Omental fat pad (tissue), 4 donors: Measurements from ENCODE around the gene PLEKHG3. TPM values are rescaled to one million over a fixed set of nuclear protein-coding genes. Genes with fewer than 3 reads are reported as not detected.

Source experiments
- ATAC-seq: fragments of 150-250 bp; one replicate; pipeline ENCODE4 v1.9.1; 2016; ENCODE audit warnings: mild to moderate bottlenecking, moderate library complexity; ENCODE audit not compliant: low FRiP score
- DNase-seq: peaks from one replicate; pipeline ENCODE4 v3.0.0-alpha.2; 2019; ENCODE audit warnings: low spot score
- CTCF ChIP-seq, 3 donors: fragments of 450-650 bp; IDR thresholded peaks; one replicate each; pipeline ENCODE4 v1.5.1; 2016 to 2017; ENCODE audit warnings: antibody characterized with exemption in 3 of 3, mild to moderate bottlenecking in 3 of 3, moderate library complexity in 2 of 3
- total RNA-seq, 4 donors: library from RNA; depleted of rRNA; stranded (reverse); fragments of >200 nt; gene quantifications; one replicate each; pipeline ENCODE4 v1.1.0, GENCODE V29; 2016

PLEKHG3 gene
- total RNA-seq, 4 donors from 2014 or later: 29.6 to 45.9 (median 37.5) TPM

GRCh38 chr14:64741961-64742360 lies 37.7 kb downstream of the PLEKHG3 start:
- no peak for DNase-seq
- no peak for ATAC-seq
- no peak for TF ChIP-seq CTCF (IDR thresholded peaks at IDR 0.05)

- DNase-seq (no peak), ATAC-seq (no peak)
- TF ChIP-seq CTCF (IDR thresholded peaks at IDR 0.05): no peak
Observed at GRCh38 chr14:64743061-64743460, 38.8 kb downstream of the PLEKHG3 start.

DNA sequence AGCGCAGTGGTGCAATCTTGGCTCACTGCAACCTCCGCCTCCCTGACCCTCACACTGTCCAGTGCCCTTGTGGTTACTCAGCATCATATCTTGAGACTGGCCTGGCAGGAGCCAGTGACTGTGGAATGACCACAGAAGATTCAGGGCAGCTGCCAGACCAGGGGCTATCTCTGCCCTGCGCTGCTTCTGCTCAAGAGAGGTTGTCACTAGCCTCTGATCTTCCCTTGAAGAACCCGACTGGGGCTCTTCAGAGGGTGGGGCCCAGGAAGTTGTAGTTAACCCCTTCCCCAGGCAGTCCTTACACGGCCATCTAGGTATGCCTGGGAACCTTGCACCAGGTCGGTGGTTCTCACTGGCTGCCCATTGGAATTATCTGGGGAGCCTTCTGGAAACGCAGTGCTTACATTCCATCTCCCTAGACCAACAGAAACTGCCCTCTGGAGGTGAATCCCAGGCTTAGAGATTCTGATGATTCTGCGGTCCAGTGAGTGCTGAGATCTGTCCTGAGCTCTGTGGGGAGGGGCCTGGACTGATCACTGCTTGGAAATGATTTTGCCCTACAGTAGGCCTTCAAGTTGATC lies 41.4 kb downstream of the PLEKHG3 start:
- no peak for DNase-seq
- ATAC-seq: peak; percentile 59
- TF ChIP-seq CTCF (IDR thresholded peaks at IDR 0.05): no peak

DNA sequence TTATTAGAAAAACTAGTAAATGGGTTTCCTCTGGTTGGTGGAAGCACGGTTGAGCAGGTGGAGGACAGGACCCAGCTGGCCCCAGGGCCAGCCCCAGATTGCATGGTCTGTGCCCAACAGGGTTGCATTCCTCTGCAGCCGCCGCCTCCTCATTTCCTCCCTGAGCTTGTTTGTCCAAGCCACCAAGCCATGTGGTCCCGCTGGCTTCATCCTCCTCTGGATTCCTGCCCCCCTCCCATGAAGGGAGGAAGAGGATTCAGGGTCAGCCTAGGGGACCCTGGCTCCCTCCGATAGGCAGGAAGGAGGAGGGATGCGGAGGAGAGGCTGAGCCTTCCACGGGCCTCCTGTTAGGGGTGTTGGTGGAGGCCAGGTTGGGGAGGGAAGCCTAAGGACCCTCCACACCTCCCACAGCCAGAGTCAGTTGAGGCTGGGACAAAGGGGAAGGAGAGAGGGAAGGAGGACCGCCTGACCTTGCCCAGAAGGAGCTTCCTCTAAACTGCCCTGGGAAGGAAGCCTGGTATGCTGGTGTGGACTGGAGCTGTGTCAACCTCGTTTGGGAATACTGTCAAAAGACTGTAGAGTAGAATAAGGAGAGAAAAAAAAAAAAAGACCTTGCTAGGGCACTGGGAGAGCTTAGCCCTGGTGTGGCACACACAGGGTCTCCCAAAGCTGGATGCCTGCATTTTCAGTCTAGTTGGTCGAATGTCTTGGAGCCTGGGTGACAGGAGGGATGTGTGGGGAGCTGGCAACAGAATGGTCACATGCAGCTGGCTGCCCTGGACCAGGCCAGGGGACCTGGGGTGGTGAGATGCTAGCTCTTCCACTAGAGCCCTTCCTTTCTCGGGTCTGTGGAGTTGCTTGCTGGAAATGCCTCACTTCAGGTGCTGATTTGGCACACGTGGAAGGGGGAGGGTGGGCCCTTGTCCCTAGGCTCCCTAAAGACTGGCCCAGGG lies 42.4 kb downstream of the PLEKHG3 start:
- ATAC-seq (no peak), DNase-seq (no peak)

DNA sequence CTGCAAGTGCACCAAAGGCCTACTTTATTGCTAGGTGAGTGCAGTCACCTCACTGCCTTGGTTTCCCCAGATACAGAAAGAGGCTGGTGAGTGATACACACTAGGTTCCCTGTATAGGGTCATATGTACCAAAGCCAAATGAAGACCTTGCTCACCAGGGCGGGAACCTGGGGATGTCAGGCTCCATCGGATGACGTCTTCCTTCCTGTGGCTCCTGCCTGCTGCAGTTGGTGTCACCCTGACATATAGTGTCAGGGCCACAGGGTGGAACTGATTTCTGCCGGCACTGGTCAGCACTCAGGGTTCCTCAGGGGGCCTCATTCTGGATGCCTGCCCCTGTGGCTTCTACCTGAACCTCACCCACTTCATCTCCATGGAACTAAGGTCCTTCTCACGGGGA lies 43.1 kb downstream of the PLEKHG3 start:
- ATAC-seq (no peak), DNase-seq (no peak)
- TF ChIP-seq CTCF (IDR thresholded peaks at IDR 0.05): no peak

More for the DNA sequence above, 42.4 kb downstream of the PLEKHG3 start:
- no peak for TF ChIP-seq CTCF (IDR thresholded peaks at IDR 0.05)

DNA sequence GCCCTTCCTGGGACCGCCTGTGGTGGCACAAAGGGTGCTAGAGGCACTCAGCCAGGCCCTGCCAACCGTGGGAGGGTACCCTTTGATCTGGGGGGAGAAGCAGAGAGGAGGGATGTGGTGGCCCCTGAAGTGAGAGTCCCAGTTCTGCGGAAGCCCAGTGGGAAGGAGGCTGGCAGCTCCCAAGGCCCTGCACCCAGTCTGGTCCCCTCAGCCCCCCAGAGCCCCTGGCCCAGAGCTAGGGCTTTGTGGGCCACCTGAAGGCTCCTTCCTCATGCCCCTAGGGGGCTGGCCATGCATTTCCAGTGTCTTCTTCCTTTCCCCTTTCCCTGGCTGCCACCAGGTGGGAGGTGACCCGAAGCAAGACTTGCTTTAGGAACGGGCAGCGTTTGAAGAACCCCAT lies 44.3 kb downstream of the PLEKHG3 start:
- DNase-seq: no peak
- ATAC-seq: no peak
- no peak for TF ChIP-seq CTCF (IDR thresholded peaks at IDR 0.05)
